Stimulated activated CD8-positive, alpha-beta memory T cell treated with anti-CD3 and anti-CD28 coated beads, Interleukin-15, amount 100 ng/mL, for 48 hours (primary cell): ENCODE results near the gene EZR.
A peak's percentile ranks its signal among the peaks of the same experiment; 100 is the strongest.

ENCODE experiments used
- DNase-seq, 2 donors: peaks; one replicate each; pipeline ENCODE4 v3.0.0-alpha.2; 2020; ENCODE audit warnings: low read depth in 2 of 2

The EZR gene

GRCh38 chr6:158818581-158819212, 471 bp downstream of the EZR start:
- DNase-seq, result peak; percentile 55 to 63

GRCh38 chr6:158817728-158818580, 1.2 kb downstream of the EZR start:
- peak; percentile 73 to 74 for DNase-seq

GRCh38 chr6:158816803-158817727, 2.1 kb downstream of the EZR start:
- DNase-seq, result no peak

- DNase-seq, result no peak
Observed at GRCh38 chr6:158816329-158816728, 2.8 kb downstream of the EZR start.

- no peak for DNase-seq
Observed at GRCh38 chr6:158815907-158816306, 3.3 kb downstream of the EZR start.

- DNase-seq, result no peak
Observed at GRCh38 chr6:158815379-158815724, 3.8 kb downstream of the EZR start.

GRCh38 chr6:158813032-158813431, 6.1 kb downstream of the EZR start:
- no peak for DNase-seq

- no peak for DNase-seq
Observed at GRCh38 chr6:158812611-158813010, 6.6 kb downstream of the EZR start.

GRCh38 chr6:158810155-158811095, 8.7 kb downstream of the EZR start:
- DNase-seq, result no peak

GRCh38 chr6:158808941-158809678, 10.1 kb downstream of the EZR start:
- no peak for DNase-seq

GRCh38 chr6:158808442-158808833, 10.7 kb downstream of the EZR start:
- no peak for DNase-seq

GRCh38 chr6:158807515-158808441, 11.4 kb downstream of the EZR start:
- no peak for DNase-seq

- DNase-seq, result no peak
Observed at GRCh38 chr6:158805698-158806377, 13.3 kb downstream of the EZR start.

- no peak for DNase-seq
Observed at GRCh38 chr6:158804207-158804606, 15.0 kb downstream of the EZR start.

GRCh38 chr6:158803733-158804143, 15.4 kb downstream of the EZR start:
- no peak for DNase-seq

- DNase-seq, result no peak
Observed at GRCh38 chr6:158801655-158802294, 17.4 kb downstream of the EZR start.

GRCh38 chr6:158799051-158799792, 19.9 kb downstream of the EZR start:
- no peak for DNase-seq

- DNase-seq, result no peak
Observed at GRCh38 chr6:158798311-158798710, 20.9 kb downstream of the EZR start.
